ENCODE results near the gene CNTNAP5. TPM values are rescaled to one million over a fixed set of nuclear protein-coding genes. Genes with fewer than 3 reads are reported as not detected.

CNTNAP5 gene
- total and polyA plus RNA-seq, 4 donors: not detected

GRCh38 chr2:124658373-124658772 lies 633.3 kb downstream of the CNTNAP5 start:
- WGBS, 2 donors: 55 to 64% methylated on average over 3 of the region's 3 CpGs
- ATAC-seq (ENCODE audit: low FRiP score): no peak
- H3K27me3 ChIP-seq (ENCODE audit: control insufficient read depth in 1 of 2, insufficient read depth in 2 of 2, low read length in 1 of 2): no peaks in the 10 kb centered on the region
- intact Hi-C loops (cut with DNase I): no loop called here
- H3K4me1 ChIP-seq (ENCODE audit: control insufficient read depth in 1 of 2, insufficient read depth in 2 of 2, low read length in 2 of 2): no peaks in the 10 kb centered on the region
- DNase-seq: no peak
- peaks cover 2% of the 10 kb centered on the region for H3K9me3 ChIP-seq (ENCODE audit: control insufficient read depth, low read length)
- H3K36me3 ChIP-seq (ENCODE audit: control insufficient read depth in 1 of 2, insufficient read depth in 2 of 2, low read length in 1 of 2): no peaks in the 10 kb centered on the region
- no peak overlapping the region for H3K4me3 ChIP-seq (ENCODE audit: low read length in 2 of 2)
- no peak overlapping the region for H3K27ac ChIP-seq (ENCODE audit: low read depth in 1 of 2, low read length in 2 of 2)

- DNase-seq (no peak), ATAC-seq (ENCODE audit: low FRiP score) (no peak)
- intact Hi-C loops (cut with DNase I): no loop called here
- no peaks in the 10 kb centered on the region for H3K36me3 ChIP-seq (ENCODE audit: control insufficient read depth in 1 of 2, insufficient read depth in 2 of 2, low read length in 1 of 2)
- H3K4me3 ChIP-seq (ENCODE audit: low read length in 2 of 2): no peak overlapping the region
- H3K9me3 ChIP-seq (ENCODE audit: control insufficient read depth, low read length): peaks cover 2% of the 10 kb centered on the region
- peaks cover 0 to 3% of the 10 kb centered on the region in 2 donors for H3K4me1 ChIP-seq (ENCODE audit: control insufficient read depth in 1 of 2, insufficient read depth in 2 of 2, low read length in 2 of 2)
- no peak overlapping the region for H3K27ac ChIP-seq (ENCODE audit: low read depth in 1 of 2, low read length in 2 of 2)
- no peaks in the 10 kb centered on the region for H3K27me3 ChIP-seq (ENCODE audit: control insufficient read depth in 1 of 2, insufficient read depth in 2 of 2, low read length in 1 of 2)
Measured at GRCh38 chr2:124661558-124661957, 636.5 kb downstream of the CNTNAP5 start.

GRCh38 chr2:124662946-124663644 lies 638.0 kb downstream of the CNTNAP5 start:
- WGBS, 2 donors: 87 to 88% methylated on average over 9 of the region's 9 CpGs
- Histone ChIP-seq H3K27me3 (ENCODE audit: control insufficient read depth in 1 of 2, insufficient read depth in 2 of 2, low read length in 1 of 2) (no peaks in the 10 kb centered on the region), H3K4me1 (ENCODE audit: control insufficient read depth in 1 of 2, insufficient read depth in 2 of 2, low read length in 2 of 2) (peaks cover 0 to 3% of the 10 kb centered on the region in 2 donors), H3K27ac (ENCODE audit: low read depth in 1 of 2, low read length in 2 of 2) (no peak overlapping the region), H3K4me3 (ENCODE audit: low read length in 2 of 2) (no peak overlapping the region), H3K36me3 (ENCODE audit: control insufficient read depth in 1 of 2, insufficient read depth in 2 of 2, low read length in 1 of 2) (no peaks in the 10 kb centered on the region), H3K9me3 (ENCODE audit: control insufficient read depth, low read length) (peaks cover 2% of the 10 kb centered on the region)
- no peak for DNase-seq
- intact Hi-C loops (cut with DNase I): no loop called here
- ATAC-seq (ENCODE audit: low FRiP score): no peak

GRCh38 chr2:124663645-124663997 lies 638.5 kb downstream of the CNTNAP5 start:
- no peak for DNase-seq
- H3K9me3 ChIP-seq (ENCODE audit: control insufficient read depth, low read length): peaks cover 2% of the 10 kb centered on the region
- intact Hi-C loops (cut with DNase I): no loop called here
- no peak overlapping the region for H3K4me3 ChIP-seq (ENCODE audit: low read length in 2 of 2)
- H3K36me3 ChIP-seq (ENCODE audit: control insufficient read depth in 1 of 2, insufficient read depth in 2 of 2, low read length in 1 of 2): no peaks in the 10 kb centered on the region
- no peak for ATAC-seq (ENCODE audit: low FRiP score)
- H3K27ac ChIP-seq (ENCODE audit: low read depth in 1 of 2, low read length in 2 of 2): no peak overlapping the region
- peaks cover 0 to 3% of the 10 kb centered on the region in 2 donors for H3K4me1 ChIP-seq (ENCODE audit: control insufficient read depth in 1 of 2, insufficient read depth in 2 of 2, low read length in 2 of 2)
- no peaks in the 10 kb centered on the region for H3K27me3 ChIP-seq (ENCODE audit: control insufficient read depth in 1 of 2, insufficient read depth in 2 of 2, low read length in 1 of 2)

- no peaks in the 10 kb centered on the region for H3K9me3 ChIP-seq (ENCODE audit: control insufficient read depth, low read length)
- H3K27me3 ChIP-seq (ENCODE audit: control insufficient read depth in 1 of 2, insufficient read depth in 2 of 2, low read length in 1 of 2): no peaks in the 10 kb centered on the region
- H3K4me1 ChIP-seq (ENCODE audit: control insufficient read depth in 1 of 2, insufficient read depth in 2 of 2, low read length in 2 of 2): peaks cover 0 to 3% of the 10 kb centered on the region in 2 donors
- H3K36me3 ChIP-seq (ENCODE audit: control insufficient read depth in 1 of 2, insufficient read depth in 2 of 2, low read length in 1 of 2): no peaks in the 10 kb centered on the region
- intact Hi-C loops (cut with DNase I): no loop called here
- H3K4me3 ChIP-seq (ENCODE audit: low read length in 2 of 2): no peak overlapping the region
- ATAC-seq (ENCODE audit: low FRiP score) (no peak), DNase-seq (no peak)
- WGBS, 2 donors: 75 to 79% methylated on average over 5 of the region's 5 CpGs
- no peak overlapping the region for H3K27ac ChIP-seq (ENCODE audit: low read depth in 1 of 2, low read length in 2 of 2)
Measured at GRCh38 chr2:124664363-124664762, 639.3 kb downstream of the CNTNAP5 start.

GRCh38 chr2:124666976-124667375 lies 641.9 kb downstream of the CNTNAP5 start:
- no peaks in the 10 kb centered on the region for H3K9me3 ChIP-seq (ENCODE audit: control insufficient read depth, low read length)
- ATAC-seq (ENCODE audit: low FRiP score): no peak
- WGBS, 2 donors: 85 to 86% methylated on average over 2 of the region's 2 CpGs

GRCh38 chr2:124668161-124668560 lies 643.1 kb downstream of the CNTNAP5 start:
- Histone ChIP-seq H3K9me3 (ENCODE audit: control insufficient read depth, low read length) (no peaks in the 10 kb centered on the region), H3K27me3 (ENCODE audit: control insufficient read depth in 1 of 2, insufficient read depth in 2 of 2, low read length in 1 of 2) (no peaks in the 10 kb centered on the region), H3K27ac (ENCODE audit: low read depth in 1 of 2, low read length in 2 of 2) (no peak overlapping the region), H3K4me3 (ENCODE audit: low read length in 2 of 2) (no peak overlapping the region), H3K4me1 (ENCODE audit: control insufficient read depth in 1 of 2, insufficient read depth in 2 of 2, low read length in 2 of 2) (peaks cover 0 to 3% of the 10 kb centered on the region in 2 donors), H3K36me3 (ENCODE audit: control insufficient read depth in 1 of 2, insufficient read depth in 2 of 2, low read length in 1 of 2) (no peaks in the 10 kb centered on the region)
- WGBS, 2 donors: 64 to 66% methylated on average over 2 of the region's 2 CpGs
- no peak for ATAC-seq (ENCODE audit: low FRiP score)
- DNase-seq: no peak
- intact Hi-C loops (cut with DNase I): no loop called here

More at GRCh38 chr2:124666976-124667375, 641.9 kb downstream of the CNTNAP5 start:
- Histone ChIP-seq H3K4me1 (ENCODE audit: control insufficient read depth in 1 of 2, insufficient read depth in 2 of 2, low read length in 2 of 2) (peaks cover 0 to 3% of the 10 kb centered on the region in 2 donors), H3K4me3 (ENCODE audit: low read length in 2 of 2) (no peak overlapping the region), H3K36me3 (ENCODE audit: control insufficient read depth in 1 of 2, insufficient read depth in 2 of 2, low read length in 1 of 2) (no peaks in the 10 kb centered on the region), H3K27me3 (ENCODE audit: control insufficient read depth in 1 of 2, insufficient read depth in 2 of 2, low read length in 1 of 2) (no peaks in the 10 kb centered on the region), H3K27ac (ENCODE audit: low read depth in 1 of 2, low read length in 2 of 2) (no peak overlapping the region)
- no peak for DNase-seq
- intact Hi-C loops (cut with DNase I): no loop called here

GRCh38 chr2:124670187-124670586 lies 645.1 kb downstream of the CNTNAP5 start:
- no peak overlapping the region for H3K4me3 ChIP-seq (ENCODE audit: low read length in 2 of 2)
- no peak overlapping the region for H3K27ac ChIP-seq (ENCODE audit: low read depth in 1 of 2, low read length in 2 of 2)
- intact Hi-C loops (cut with DNase I): no loop called here
- H3K27me3 ChIP-seq (ENCODE audit: control insufficient read depth in 1 of 2, insufficient read depth in 2 of 2, low read length in 1 of 2): no peaks in the 10 kb centered on the region
- H3K9me3 ChIP-seq (ENCODE audit: control insufficient read depth, low read length): no peaks in the 10 kb centered on the region
- no peak for DNase-seq
- no peaks in the 10 kb centered on the region for H3K36me3 ChIP-seq (ENCODE audit: control insufficient read depth in 1 of 2, insufficient read depth in 2 of 2, low read length in 1 of 2)
- no peaks in the 10 kb centered on the region for H3K4me1 ChIP-seq (ENCODE audit: control insufficient read depth in 1 of 2, insufficient read depth in 2 of 2, low read length in 2 of 2)
- no peak for ATAC-seq (ENCODE audit: low FRiP score)

GRCh38 chr2:124678043-124678442 lies 653.0 kb downstream of the CNTNAP5 start:
- H3K36me3 ChIP-seq (ENCODE audit: control insufficient read depth in 1 of 2, insufficient read depth in 2 of 2, low read length in 1 of 2): no peaks in the 10 kb centered on the region
- intact Hi-C loops (cut with DNase I): no loop called here
- DNase-seq: no peak
- no peaks in the 10 kb centered on the region for H3K4me1 ChIP-seq (ENCODE audit: control insufficient read depth in 1 of 2, insufficient read depth in 2 of 2, low read length in 2 of 2)
- H3K27ac ChIP-seq (ENCODE audit: low read depth in 1 of 2, low read length in 2 of 2): no peak overlapping the region
- no peak overlapping the region for H3K4me3 ChIP-seq (ENCODE audit: low read length in 2 of 2)
- 38 to 59% methylated on average over 2 of the region's 2 CpGs for WGBS, 2 donors
- no peaks in the 10 kb centered on the region for H3K9me3 ChIP-seq (ENCODE audit: control insufficient read depth, low read length)
- no peak for ATAC-seq (ENCODE audit: low FRiP score)
- H3K27me3 ChIP-seq (ENCODE audit: control insufficient read depth in 1 of 2, insufficient read depth in 2 of 2, low read length in 1 of 2): no peaks in the 10 kb centered on the region
